ENCODE results near the gene DDX1. TPM values are rescaled to one million over a fixed set of nuclear protein-coding genes. Genes with fewer than 3 reads are reported as not detected.
A peak's percentile ranks its signal among the peaks of the same experiment; 100 is the strongest.

The DDX1 gene
- total RNA-seq, 1 experiment from 2014 or later: 154 TPM

- TF ChIP-seq EZH2 (IDR thresholded peaks at IDR 0.05; ENCODE audit: borderline replicate concordance, low read depth, low read length, poor library complexity, severe bottlenecking) (no peak), CTCF (conservative IDR thresholded peaks at IDR 0.05; ENCODE audit: low read depth, low read length) (no peak)
- POLR2A ChIA-PET (ENCODE audit: low non-redundant PET): no interaction called here
- no peaks in the 10 kb centered on the region for H3K27me3 ChIP-seq (replicated peaks; ENCODE audit: insufficient read depth, low read depth, low read length, poor library complexity)
- intact Hi-C loops (cut with micrococcal nuclease; ENCODE audit: unreplicated experiment): loop anchor here (10.0 kb wide), 2 partner anchors 395 to 535 kb away; no protein-coding TSS in a partner anchor
- no peak overlapping the region for H3K27ac ChIP-seq (ENCODE audit: low read depth, low read length, poor library complexity, severe bottlenecking)
- CTCF ChIA-PET: no interaction called here
- no peaks in the 10 kb centered on the region for H3K4me1 ChIP-seq (ENCODE audit: insufficient read depth, low read length, poor library complexity, severe bottlenecking)
- H3K4me3 ChIP-seq (ENCODE audit: low read depth, low read length, poor library complexity, severe bottlenecking): no peak overlapping the region
- H3K9me3 ChIP-seq (ENCODE audit: low read depth, low read length, poor library complexity, severe bottlenecking): no peaks in the 10 kb centered on the region
- BruUV-seq (replicated peaks): no TSS peak
- DNase-seq (ENCODE audit: low spot score): no peak
- no peaks in the 10 kb centered on the region for H3K36me3 ChIP-seq (ENCODE audit: insufficient read depth, low read length, poor library complexity, severe bottlenecking)
These were observed 21.6 kb upstream of the DDX1 start for GRCh38 chr2:15570104-15570503.

- H3K9me3 ChIP-seq (ENCODE audit: low read depth, low read length, poor library complexity, severe bottlenecking): no peaks in the 10 kb centered on the region
- H3K36me3 ChIP-seq (ENCODE audit: insufficient read depth, low read length, poor library complexity, severe bottlenecking): no peaks in the 10 kb centered on the region
- BruUV-seq (replicated peaks): no TSS peak
- no peak for DNase-seq (ENCODE audit: low spot score)
- H3K4me1 ChIP-seq (ENCODE audit: insufficient read depth, low read length, poor library complexity, severe bottlenecking): no peaks in the 10 kb centered on the region
- H3K27me3 ChIP-seq (replicated peaks; ENCODE audit: insufficient read depth, low read depth, low read length, poor library complexity): no peaks in the 10 kb centered on the region
- no peak overlapping the region for H3K4me3 ChIP-seq (ENCODE audit: low read depth, low read length, poor library complexity, severe bottlenecking)
- ChIA-PET CTCF (no interaction called here), POLR2A (ENCODE audit: low non-redundant PET) (no interaction called here)
- intact Hi-C loops (cut with micrococcal nuclease; ENCODE audit: unreplicated experiment): loop anchor here (10.0 kb wide), 2 partner anchors 397 to 537 kb away; no protein-coding TSS in a partner anchor
- H3K27ac ChIP-seq (ENCODE audit: low read depth, low read length, poor library complexity, severe bottlenecking): no peak overlapping the region
- no peak for TF ChIP-seq CTCF (conservative IDR thresholded peaks at IDR 0.05; ENCODE audit: low read depth, low read length)
- TF ChIP-seq EZH2 (IDR thresholded peaks at IDR 0.05; ENCODE audit: borderline replicate concordance, low read depth, low read length, poor library complexity, severe bottlenecking): no peak
These were observed 19.9 kb upstream of the DDX1 start for GRCh38 chr2:15571729-15572128.

DNA sequence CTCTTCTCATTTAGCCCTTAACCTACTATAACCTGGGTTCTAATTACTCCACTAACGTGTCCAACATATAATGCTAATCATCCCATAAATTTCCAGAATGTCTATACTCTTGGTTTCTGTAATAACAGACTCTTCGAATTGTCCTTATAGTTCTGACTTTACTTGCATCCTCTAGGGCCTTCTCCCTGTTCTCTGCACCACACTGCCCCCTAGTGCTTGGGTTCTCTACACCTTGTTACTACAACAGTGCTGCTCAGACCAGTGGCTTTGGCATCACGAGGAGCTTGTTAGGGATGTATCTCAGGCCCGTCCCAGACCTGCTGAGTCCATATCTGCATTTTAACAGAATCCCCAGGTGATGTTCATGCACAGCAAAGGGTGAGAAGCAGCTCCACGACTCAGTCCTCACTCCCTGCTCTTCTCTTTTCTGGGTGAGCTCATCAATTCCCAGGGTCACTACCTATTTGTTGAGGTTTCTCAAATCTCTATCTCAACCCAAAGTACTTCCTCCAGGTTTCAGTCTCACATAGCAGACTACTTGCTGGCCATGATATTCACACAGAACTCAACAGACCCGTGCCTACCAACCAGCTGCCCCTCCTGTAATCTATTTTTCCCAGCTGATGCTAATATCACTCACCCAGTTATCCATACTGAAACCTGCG is 14.5 kb upstream of the DDX1 start:
- TF ChIP-seq CTCF (conservative IDR thresholded peaks at IDR 0.05; ENCODE audit: low read depth, low read length): peak; percentile 84
- no peak for TF ChIP-seq EZH2 (IDR thresholded peaks at IDR 0.05; ENCODE audit: borderline replicate concordance, low read depth, low read length, poor library complexity, severe bottlenecking)
- intact Hi-C loops (cut with micrococcal nuclease; ENCODE audit: unreplicated experiment): loop anchor here (10.0 kb wide), 2 partner anchors 402 to 542 kb away; no protein-coding TSS in a partner anchor
- no peak overlapping the region for H3K4me3 ChIP-seq (ENCODE audit: low read depth, low read length, poor library complexity, severe bottlenecking)
- no peaks in the 10 kb centered on the region for H3K27me3 ChIP-seq (replicated peaks; ENCODE audit: insufficient read depth, low read depth, low read length, poor library complexity)
- H3K4me1 ChIP-seq (ENCODE audit: insufficient read depth, low read length, poor library complexity, severe bottlenecking): no peaks in the 10 kb centered on the region
- ChIA-PET POLR2A (ENCODE audit: low non-redundant PET) (no interaction called here), CTCF (interaction anchor here (0.5 to 0.8 kb wide), 7 partner anchors 9 to 507 kb away, joined by 3 to 6 read pairs (median 3); partner anchors contain the start of genes DDX1 and NBAS)
- H3K27ac ChIP-seq (ENCODE audit: low read depth, low read length, poor library complexity, severe bottlenecking): no peak overlapping the region
- no TSS peak for BruUV-seq (replicated peaks)
- DNase-seq (ENCODE audit: low spot score): peak; percentile 87
- H3K36me3 ChIP-seq (ENCODE audit: insufficient read depth, low read length, poor library complexity, severe bottlenecking): no peaks in the 10 kb centered on the region
- no peaks in the 10 kb centered on the region for H3K9me3 ChIP-seq (ENCODE audit: low read depth, low read length, poor library complexity, severe bottlenecking)
